GM19324 (cell line): ENCODE data around the gene RNASE13.

Experiments
- ATAC-seq: cut with Tn5 transposase; IDR thresholded peaks from one replicate; pipeline ENCODE4 v1.9.1; 2021; ENCODE audit warnings: mild to moderate bottlenecking, moderate library complexity; ENCODE audit not compliant: unreplicated experiment, low FRiP score

RNASE13 gene

GRCh38 chr14:21066882-21067502, 32.4 kb upstream of the RNASE13 start:
- ATAC-seq, result no peak

- ATAC-seq, result no peak
Measured at GRCh38 chr14:21063479-21063878, 28.9 kb upstream of the RNASE13 start.

DNA sequence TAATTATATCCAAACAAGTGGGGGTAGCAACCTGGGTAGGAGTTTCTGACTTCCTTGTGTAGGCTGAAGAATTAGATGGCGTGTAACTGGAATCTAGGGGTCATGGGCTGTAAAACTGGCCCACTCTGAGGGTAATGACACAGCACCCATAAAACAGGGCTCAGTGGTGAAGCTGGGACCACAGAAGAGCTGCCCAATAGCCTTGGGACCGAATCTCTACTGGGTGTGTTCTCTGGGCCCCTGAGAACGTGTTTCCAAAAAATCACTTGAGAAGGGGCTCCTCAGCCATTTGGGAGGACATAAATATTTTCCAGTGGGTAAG, 26.7 kb upstream of the RNASE13 start:
- ATAC-seq, result no peak

DNA sequence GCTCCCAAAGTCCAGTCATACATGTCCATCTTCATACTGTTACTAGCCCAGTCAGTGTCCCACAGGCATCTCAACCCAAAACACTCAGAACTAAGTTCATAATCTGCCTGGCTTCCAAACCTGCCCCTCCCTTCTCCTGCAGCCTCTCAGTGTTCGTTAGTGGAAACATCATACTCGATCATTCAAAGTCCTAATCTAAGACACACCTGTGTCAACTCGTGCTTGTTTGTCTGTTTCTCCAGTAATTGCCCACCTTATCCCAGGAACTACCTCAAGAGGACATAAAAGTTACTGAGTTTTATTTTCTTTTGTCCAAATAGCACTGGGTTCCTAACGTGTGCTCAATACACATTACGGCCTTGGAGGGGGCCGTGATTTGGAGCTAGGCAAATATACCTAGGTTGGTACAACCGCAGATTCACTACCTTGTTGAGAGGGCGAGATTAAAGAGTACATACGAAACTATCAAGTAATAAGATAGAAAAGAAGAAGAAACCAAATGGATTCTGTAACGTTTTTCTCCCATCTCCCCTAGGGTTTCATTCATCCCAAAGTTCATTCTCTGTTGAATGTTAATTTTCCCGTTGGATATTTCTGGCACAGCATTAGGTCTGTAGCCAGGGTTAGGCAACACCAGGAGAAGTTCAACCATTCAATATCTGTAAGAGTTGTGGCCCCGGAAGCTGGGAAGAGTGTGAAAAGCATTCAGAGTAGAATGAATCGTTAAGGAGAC, 26.2 kb upstream of the RNASE13 start:
- no peak for ATAC-seq

GRCh38 chr14:21059842-21060613, 25.4 kb upstream of the RNASE13 start:
- no peak for ATAC-seq

- ATAC-seq, result no peak
Measured at GRCh38 chr14:21058903-21059302, 24.3 kb upstream of the RNASE13 start.

- no peak for ATAC-seq
Measured at GRCh38 chr14:21057803-21058675, 23.4 kb upstream of the RNASE13 start, which contains the start of gene RNASE8. Gene RNASE8, plus strand, starts transcription at chr14:21057822. Its CDS starts 71 bp downstream, at chr14:21057893.

DNA sequence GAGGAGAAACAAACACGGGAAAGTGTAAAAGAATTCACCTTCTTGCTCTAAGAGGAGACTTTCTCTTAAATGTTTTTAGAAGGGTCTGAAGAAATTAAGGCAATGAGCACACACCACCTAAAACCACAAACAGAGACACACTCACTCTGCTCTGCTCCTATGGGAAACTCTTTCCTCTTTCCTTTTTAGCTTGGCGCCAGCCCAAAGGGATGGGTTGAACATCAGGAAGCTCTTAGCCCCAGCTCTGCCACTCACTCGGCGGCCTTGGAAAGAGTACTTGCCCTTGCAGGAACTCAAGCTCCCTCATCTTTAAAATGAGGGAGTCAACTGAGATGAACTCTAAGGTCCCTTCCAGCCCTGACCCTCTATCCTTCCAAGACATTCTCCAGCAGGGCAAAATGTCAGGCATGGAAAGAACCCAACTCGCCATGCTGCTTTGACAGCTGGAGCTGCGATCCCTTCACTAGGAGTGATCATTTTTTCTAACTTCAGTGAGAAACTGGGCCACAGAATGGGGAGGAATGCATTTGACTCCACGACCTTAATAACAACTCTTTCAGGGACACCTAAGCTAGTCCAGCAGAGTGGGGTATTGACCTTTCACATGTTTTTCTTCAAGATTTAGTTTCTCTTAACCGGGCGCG, 22.0 kb upstream of the RNASE13 start:
- no peak for ATAC-seq

DNA sequence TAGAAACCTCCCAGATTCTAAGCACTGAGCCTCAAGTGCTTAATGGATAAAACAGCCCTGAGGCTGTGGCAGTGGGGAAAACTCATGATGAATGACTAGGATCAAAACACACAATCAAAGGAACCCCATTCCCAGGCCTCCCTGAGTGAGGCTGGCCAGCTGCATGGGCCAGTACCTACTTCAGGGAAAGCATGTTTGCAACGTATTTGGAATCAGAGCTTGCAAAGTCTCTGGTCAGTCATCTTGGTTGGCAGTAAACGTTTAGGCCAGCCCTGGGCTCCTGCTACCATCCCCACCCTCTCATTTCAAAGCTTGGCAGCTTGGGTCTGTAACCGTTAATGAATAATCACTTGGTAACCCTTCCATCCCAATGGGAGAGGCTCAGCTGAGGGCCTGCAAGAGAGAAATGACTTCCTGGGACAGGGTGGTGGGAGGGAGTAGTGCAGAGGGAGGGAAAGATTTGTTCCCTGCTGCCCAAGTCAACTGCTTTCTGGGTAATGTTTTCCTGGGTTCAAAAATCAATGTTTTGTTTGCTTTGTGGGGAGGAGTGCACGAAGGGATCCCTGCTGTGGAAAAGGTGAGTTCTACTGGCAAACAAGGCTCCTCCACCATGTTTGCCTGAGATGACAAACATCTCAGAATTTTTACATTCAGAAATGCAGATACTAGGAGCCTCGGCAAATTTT, 21.0 kb upstream of the RNASE13 start:
- ATAC-seq, result no peak

DNA sequence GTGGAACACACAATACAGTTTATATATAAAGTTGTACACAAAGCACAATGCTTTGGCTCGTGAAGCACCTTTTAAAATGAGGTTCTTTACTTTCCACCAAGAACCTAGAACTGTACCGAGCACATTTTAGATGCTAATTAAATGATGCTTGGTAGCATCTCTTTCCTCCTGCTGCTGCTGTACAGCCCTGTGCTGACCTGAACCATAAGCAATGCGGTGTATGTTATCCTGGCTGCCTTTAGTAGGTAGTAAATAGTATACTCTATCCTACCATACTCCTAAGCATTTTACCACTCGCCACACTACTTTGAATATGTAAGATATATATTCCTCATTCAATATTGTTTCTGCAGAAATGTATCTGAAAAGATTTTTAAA, 20.1 kb upstream of the RNASE13 start:
- ATAC-seq, result no peak

DNA sequence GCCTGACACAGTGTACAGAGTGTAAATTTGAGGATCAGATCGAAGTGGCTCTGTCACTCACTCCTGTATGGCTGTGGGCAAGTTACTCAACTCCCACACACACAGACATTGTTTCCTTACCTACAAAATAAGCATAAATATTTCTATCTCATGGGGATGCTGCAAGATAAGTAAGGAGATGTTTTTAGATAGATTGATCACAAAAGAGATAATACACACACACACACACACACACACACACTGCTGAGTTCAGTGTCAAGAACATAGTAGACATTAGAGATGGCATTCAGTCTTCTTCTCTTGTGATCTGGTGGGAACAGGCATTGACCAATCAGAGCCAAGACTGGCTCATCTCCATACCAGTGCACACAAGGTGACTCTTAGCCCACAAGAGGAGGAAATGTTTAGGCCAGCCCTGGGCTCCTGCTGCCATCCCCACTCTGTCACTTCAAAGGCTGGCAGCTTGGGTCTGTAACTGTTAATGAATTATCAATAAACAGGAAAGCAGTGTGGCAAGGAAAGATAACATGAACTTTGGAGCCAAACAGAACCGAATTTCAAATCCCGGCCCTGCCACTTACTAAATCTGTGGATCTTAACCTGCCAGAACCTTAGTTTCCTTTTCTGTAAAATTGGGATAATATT, 19.6 kb upstream of the RNASE13 start:
- ATAC-seq, result no peak

DNA sequence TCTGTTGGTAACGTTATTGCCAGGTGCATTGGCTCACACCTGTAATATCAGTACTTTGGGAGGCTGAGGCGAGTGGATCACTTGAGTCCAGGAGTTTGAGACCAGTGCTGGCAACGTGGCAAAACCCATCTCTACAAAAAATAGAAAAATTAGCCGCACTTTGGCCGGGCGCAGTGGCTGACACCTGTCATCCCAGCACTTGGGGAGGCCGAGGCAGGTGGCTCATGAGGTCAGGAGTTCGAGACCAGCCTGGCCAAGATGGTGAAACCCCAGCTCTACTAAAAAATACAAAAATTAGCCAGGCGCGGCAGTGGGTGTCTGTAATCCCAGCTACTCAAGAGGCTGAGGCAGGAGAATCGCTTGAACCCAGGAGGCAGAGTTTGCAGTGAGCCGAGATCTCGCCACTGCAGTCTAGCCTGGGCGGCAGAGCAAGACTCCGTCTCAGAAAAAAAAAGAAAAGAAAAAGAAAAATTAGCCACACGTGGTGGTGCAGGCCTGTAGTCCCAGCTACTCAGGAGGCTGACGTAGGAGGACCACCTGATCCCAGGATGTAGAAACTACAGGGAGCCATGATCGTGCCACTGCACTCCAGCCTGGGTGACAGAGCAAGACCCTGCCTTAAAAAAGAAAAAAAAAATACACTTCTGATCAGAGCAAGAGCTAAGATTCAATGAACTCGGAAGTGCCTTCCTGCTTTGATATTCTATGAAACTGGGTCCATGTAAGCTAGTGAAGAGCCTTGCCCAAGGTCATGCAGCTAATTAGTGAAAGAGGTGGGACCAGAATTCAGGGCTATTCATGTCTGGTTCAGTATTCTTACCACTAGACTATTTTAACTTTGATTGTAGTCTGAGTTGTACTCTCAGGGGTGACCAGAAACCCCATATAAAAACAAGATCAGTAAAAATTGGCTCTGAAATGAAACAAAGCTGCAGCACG, 18.8 kb upstream of the RNASE13 start:
- ATAC-seq, result no peak

- no peak for ATAC-seq
Measured at GRCh38 chr14:21050597-21050996, 16.0 kb upstream of the RNASE13 start.

- ATAC-seq, result no peak
Measured at GRCh38 chr14:21049271-21049673, 14.7 kb upstream of the RNASE13 start.

- ATAC-seq, result no peak
Measured at GRCh38 chr14:21048638-21049037, 14.0 kb upstream of the RNASE13 start.

DNA sequence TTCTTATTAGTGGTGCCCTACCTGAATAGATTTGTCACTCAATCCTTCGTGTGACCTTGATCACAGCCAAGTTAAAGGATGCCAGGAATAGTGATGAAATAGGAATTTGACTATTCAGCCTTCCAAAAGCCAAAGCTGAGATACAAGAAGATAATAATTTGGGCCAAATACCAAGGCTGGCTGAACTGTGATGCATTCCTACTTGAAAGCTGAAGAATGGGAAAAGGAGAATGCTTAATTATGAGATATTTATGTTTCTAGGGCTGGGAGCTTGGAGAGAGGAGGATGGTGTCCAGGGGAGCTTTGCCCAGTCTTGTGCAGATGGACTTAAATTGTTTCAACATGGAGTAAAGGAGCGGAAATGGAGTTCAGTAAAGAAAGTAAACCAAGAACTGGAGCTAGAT, 12.8 kb upstream of the RNASE13 start:
- ATAC-seq, result no peak

GRCh38 chr14:21043974-21044618, 9.5 kb upstream of the RNASE13 start:
- no peak for ATAC-seq
